AG04450 (cell line): ENCODE results near the gene ZFP91. TPM values are rescaled to one million over a fixed set of nuclear protein-coding genes. Genes with fewer than 3 reads are reported as not detected.
"Not testable (repeated sequence)": the region's sequence is repeated elsewhere in the genome, so short reads cannot be mapped to it uniquely, and the experiment has no call there.

Experiments used
- CTCF ChIA-PET: fragments of 300-600, 350-600 bp; formaldehyde crosslinking; extraction: SDS; loops from one replicate; lab custom pipeline; 2022; ENCODE audit warnings: antibody characterized with exemption, inconsistent platforms; lab: Charles Lee
- POLR2A ChIA-PET: fragments of 350-600 bp; formaldehyde crosslinking; extraction: SDS; loops from one replicate; lab custom pipeline; 2021; ENCODE audit warnings: antibody characterized with exemption, inconsistent platforms; lab: Yijun Ruan, JAX
- DNase-seq: peaks from one replicate; pipeline ENCODE4 v3.0.0-alpha.2; 2011; ENCODE audit warnings: low read depth, low spot score
- H3K27ac ChIP-seq: one replicate; pipeline ENCODE4 v1.5.1; 2012; ENCODE audit warnings: low read depth, low read length, control low read depth
- H3K27me3 ChIP-seq: one replicate; pipeline ENCODE4 v1.6.0; 2012; ENCODE audit warnings: low read length; ENCODE audit not compliant: control insufficient read depth, insufficient read depth
- H3K4me3 ChIP-seq: 2 replicates; pipeline ENCODE4 v1.5.1; 2011; ENCODE audit warnings: mild to moderate bottlenecking, low read depth, low read length, control low read depth
- H3K9me3 ChIP-seq: 2 replicates; pipeline ENCODE4 v1.5.1; 2012; ENCODE audit warnings: low read length; ENCODE audit not compliant: control insufficient read depth, insufficient read depth
- polyA plus RNA-seq: library from polyadenylated mRNA; depleted of rRNA; stranded (reverse); fragments of >200 nt; gene quantifications from 2 replicates; pipeline ENCODE4 v1.2.3, GENCODE V29; 2011
- TF ChIP-seq, protein P1 (sequence below): IDR thresholded peaks from 2 replicates; pipeline ENCODE4 v1.5.1; 2011; ENCODE audit warnings: low read depth, low read length, control low read depth, inconsistent platforms

The ZFP91 gene
- polyA plus RNA-seq, 1 experiment: 47.9 TPM

DNA sequence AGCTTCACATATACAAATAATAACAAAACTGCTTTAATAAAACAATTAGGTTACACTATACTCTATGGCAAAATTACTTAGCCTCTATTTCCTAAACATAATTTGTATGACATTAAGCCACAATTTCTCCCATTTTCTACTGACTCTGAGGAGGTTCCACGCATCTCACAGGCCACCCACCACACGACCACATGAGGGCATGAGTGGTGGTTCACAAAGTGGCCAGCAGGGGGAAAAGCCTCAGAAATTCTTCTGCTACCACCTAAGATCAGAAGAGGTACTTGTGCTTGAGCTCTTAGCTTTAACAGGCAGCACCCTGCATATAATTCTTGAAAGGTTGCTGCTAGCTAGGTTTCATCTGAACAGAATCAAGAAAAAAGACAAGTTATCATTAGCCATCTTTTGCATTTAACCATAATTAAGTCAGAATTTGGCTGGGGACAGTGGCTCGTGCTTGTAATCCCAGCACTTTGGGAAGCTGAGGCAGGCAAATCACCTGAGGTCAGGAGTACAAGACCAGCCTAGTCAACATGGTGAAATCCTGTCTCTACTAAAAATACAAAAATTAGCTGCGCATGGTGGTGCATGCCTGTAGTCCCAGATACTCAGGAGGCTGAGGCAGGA is 10.9 kb upstream of the ZFP91 start:
- Histone ChIP-seq H3K27ac (no peak overlapping the region), H3K27me3 (no peaks in the 10 kb centered on the region), H3K9me3 (no peaks in the 10 kb centered on the region), H3K4me3 (no peak overlapping the region)
- TF ChIP-seq, protein P1, sequence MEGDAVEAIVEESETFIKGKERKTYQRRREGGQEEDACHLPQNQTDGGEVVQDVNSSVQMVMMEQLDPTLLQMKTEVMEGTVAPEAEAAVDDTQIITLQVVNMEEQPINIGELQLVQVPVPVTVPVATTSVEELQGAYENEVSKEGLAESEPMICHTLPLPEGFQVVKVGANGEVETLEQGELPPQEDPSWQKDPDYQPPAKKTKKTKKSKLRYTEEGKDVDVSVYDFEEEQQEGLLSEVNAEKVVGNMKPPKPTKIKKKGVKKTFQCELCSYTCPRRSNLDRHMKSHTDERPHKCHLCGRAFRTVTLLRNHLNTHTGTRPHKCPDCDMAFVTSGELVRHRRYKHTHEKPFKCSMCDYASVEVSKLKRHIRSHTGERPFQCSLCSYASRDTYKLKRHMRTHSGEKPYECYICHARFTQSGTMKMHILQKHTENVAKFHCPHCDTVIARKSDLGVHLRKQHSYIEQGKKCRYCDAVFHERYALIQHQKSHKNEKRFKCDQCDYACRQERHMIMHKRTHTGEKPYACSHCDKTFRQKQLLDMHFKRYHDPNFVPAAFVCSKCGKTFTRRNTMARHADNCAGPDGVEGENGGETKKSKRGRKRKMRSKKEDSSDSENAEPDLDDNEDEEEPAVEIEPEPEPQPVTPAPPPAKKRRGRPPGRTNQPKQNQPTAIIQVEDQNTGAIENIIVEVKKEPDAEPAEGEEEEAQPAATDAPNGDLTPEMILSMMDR: peak; percentile 89
- ChIA-PET POLR2A (no interaction called here), CTCF (interaction anchor here (0.6 to 4.2 kb wide), 36 partner anchors 9 to 1095 kb away, joined by 3 to 64 read pairs (median 4); partner anchors contain the start of gene LPXN)
- no peak for DNase-seq

DNA sequence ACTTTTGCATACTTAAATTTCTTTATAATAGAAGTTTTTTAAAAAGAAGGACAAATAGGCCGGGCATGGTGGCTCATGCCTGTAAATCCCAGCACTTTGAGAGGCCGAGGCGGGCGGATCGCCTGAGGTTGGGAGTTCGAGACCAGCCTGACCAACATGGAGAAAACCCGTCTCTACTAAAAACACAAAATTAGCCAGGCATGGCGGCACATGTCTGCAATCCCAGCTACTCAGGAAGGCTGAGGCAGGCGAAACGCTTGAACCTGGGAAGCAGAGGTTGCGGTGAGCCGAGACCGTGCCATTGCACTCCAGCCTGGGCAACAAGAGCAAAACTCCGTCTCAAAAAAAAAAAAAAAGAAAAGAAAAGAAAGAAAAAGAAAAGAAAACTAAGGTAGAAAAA is 6.0 kb upstream of the ZFP91 start:
- not testable (repeated sequence) for H3K27me3 ChIP-seq, H3K4me3 ChIP-seq, DNase-seq, H3K9me3 ChIP-seq
- POLR2A ChIA-PET: interaction anchor here (0.5 kb wide), 1 partner anchor 118 kb away, joined by 3 read pairs; no protein-coding TSS in a partner anchor
- CTCF ChIA-PET: interaction anchor here (0.7 to 0.9 kb wide), 3 partner anchors 13 to 214 kb away, joined by 3 to 5 read pairs (median 4); no protein-coding TSS in a partner anchor
- H3K27ac ChIP-seq: peak overlapping the region; percentile 22

DNA sequence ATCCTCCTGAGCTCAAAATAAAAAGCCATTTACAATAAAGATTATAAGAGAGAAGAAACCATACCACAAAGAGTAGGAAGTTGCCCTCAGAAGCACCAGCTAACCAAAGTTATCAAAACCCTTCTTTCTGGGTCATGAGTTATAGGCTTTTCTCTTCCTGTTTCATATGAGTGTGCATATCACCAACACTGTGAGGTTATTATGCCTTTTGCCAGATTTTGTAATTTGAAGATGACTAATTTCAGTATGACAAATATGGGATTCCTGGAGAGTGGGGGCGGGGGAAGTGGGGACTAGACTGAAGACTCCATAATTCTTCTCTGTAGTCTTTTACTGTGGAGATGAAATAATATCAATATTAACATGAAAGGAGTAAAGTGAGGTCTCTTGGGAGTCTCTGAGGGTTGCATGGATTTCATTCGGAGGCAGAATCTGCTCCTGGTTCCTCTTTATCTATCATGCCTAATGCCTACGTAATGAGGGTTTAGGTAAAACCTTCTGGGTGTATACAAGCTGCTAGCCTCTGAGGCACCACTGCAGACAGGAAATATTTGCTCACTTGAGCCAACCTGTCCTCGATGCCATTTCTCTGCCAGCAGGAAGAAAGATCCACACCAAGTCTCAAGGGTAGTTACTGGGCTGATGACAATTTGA is 5.3 kb upstream of the ZFP91 start:
- Histone ChIP-seq H3K27me3 (no peaks in the 10 kb centered on the region), H3K27ac (no peak overlapping the region), H3K4me3 (no peak overlapping the region), H3K9me3 (no peaks in the 10 kb centered on the region)
- TF ChIP-seq, protein P1: no peak
- ChIA-PET POLR2A (interaction anchor here (0.5 to 0.6 kb wide), 2 partner anchors 117 to 906 kb away, joined by 3 to 5 read pairs; no protein-coding TSS in a partner anchor), CTCF (interaction anchor here (0.7 to 0.9 kb wide), 3 partner anchors 13 to 214 kb away, joined by 3 to 5 read pairs (median 4); no protein-coding TSS in a partner anchor)
- peak; percentile 21 for DNase-seq

DNA sequence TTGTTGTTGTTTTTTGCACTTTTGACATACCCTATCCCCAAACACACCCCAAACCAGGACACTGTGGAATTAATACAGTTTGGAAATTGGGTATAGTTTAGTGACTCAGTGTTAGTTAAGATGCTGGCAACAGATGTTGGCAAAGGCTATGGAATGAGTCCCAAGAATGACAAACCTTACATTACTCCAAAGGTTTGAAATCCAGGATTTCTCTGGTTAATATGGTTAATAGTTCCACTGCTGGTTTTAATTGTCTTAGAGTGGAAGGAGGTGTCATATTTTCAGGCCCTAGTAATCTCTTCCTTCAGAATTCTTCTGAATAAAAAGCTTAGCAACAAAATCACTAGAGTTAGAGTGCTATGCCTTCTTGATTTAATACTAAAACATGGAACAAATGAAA is 4.0 kb upstream of the ZFP91 start:
- ChIA-PET CTCF (no interaction called here), POLR2A (no interaction called here)
- TF ChIP-seq, protein P1: no peak
- no peak overlapping the region for H3K4me3 ChIP-seq
- H3K27me3 ChIP-seq: no peaks in the 10 kb centered on the region
- H3K27ac ChIP-seq: no peak overlapping the region
- no peak for DNase-seq
- no peaks in the 10 kb centered on the region for H3K9me3 ChIP-seq

DNA sequence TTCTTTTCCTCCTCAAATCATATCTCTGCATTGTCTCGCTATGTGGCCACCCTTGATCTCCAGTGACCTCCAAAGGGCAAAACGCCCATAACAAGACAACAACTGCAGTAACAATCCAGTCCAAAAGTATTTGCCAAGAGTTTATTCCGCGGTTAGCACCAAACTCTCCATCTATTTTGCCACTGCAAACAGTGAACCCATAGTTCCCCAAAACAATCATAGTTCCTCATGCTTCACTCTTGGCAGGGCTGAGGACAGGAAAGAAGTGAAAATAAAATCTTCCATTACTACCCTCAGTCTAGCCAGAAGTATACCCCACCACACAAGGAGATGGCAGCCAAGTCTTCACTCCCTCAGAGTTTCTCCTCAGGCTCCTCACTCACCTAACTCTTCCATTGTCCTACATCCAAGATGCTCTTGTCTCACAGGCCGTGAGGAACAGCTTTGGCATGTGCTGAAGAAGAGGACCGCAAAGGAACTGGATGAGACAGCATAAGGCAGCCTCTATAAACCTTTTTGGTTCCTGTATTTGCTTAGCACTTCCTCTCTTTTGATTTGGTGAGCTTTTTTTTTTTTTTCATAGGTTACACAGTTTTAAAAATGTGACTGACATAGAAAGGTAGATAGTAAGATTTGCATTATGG is 3.4 kb upstream of the ZFP91 start, which contains the start of gene LPXN:
Gene LPXN, minus strand, starts transcription at position 480 of the 644 bp plus-strand sequence. Its CDS starts 84 bp downstream, at position 396.
- ChIA-PET POLR2A (interaction anchor here (0.6 kb wide), 1 partner anchor 491 kb away, joined by 3 read pairs; no protein-coding TSS in a partner anchor), CTCF (interaction anchor here (0.6 to 5.5 kb wide), 13 partner anchors 8 to 646 kb away, joined by 3 to 60 read pairs (median 3); no protein-coding TSS in a partner anchor)
- no peaks in the 10 kb centered on the region for H3K27me3 ChIP-seq
- peak within 1 kb of the TSS; percentile 60 for H3K27ac ChIP-seq
- TF ChIP-seq, protein P1: no peak
- H3K9me3 ChIP-seq: no peaks in the 10 kb centered on the region
- H3K4me3 ChIP-seq: peak within 1 kb of the TSS; percentile 94; the same call in 1 of the 2 replicates
- no peak for DNase-seq
